IPS-NIHi7 (cell line): Measurements from ENCODE around the gene CCDC158.

Experiments used
- DNase-seq: peaks from one replicate; pipeline ENCODE4 v3.0.0; 2012; ENCODE audit warnings: mixed read lengths; ENCODE audit errors: extremely low spot score

CCDC158 gene

DNA sequence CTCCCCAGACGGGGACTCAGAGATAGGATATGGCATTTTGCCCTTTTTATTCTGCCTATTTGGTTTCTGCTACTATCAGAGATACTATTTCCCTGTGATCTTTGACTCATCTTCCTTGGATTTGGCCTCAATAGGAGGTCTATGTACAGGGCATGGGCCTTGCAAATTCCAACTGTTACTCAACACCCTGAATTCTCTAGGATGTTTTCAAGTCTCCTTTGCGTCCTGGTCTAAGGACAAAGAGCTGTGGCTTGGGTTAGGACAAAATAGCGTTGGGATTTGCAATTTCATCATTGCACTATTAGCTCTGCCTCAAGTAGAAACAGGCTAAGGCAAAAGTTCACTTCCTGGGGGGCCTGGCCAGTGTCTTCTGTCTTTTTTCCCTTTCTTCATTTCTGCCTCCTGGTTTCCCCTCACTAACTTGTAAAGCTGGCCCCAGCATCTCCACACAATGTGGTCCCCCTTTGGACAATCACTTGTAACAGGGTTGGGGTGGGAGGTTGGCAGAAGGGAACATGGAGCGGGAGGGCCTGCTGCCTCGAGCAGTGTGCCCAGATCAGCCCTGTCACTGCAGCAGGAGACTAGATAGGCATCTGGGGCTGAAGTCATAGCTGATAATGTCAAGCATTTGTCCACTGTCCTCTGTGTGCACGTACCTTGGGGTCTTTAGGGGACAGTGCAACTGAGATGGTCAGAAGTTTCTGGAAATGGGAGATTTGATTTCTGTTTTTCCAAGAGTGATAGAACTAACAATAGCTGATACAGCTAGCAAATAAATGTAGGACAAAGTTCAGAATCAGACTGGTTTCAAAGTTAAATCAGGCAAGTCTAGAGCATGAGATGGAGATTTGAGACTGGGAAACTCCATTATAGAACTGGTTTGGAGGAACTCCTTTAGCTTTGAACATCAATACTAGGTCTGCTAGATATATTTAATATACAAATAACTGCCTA lies 140.2 kb downstream of the CCDC158 start:
- no peak for DNase-seq

DNA sequence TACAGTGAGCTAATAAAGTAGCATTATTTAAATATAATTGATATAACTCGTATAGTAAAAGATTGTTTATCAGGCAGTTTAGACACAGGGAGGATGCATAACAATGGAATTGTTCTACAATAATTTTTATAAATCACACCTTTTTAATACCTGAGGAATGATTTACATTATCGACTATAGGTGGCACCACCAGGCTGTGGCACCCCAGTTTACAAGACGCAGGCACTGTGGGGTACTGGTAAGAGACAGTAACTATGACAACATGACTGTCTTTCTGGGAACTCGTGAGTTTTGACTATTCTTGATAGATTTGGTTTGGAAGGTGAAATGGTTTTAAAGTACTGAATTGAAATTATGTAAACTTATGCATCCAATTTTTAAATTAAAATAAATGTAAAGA lies 141.5 kb downstream of the CCDC158 start:
- no peak for DNase-seq

DNA sequence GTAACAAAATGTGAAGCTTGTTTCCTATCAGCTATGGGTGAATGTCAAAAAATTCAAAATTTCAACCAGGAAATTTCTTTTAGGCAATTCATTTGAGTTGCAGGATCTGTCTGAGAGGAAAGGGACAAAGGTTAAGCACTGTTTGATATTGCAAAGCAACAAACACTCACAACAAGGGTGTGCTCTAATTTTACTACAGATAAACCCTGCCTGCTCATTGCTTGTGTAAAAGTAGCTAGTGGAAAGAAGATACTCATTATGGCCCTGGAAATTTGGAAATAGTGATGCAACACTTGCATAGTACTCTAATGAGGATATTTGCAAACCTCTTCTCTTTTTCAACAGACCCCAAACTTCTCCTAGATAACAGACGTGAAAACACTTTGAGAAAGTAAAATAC lies 142.4 kb downstream of the CCDC158 start:
- no peak for DNase-seq

DNA sequence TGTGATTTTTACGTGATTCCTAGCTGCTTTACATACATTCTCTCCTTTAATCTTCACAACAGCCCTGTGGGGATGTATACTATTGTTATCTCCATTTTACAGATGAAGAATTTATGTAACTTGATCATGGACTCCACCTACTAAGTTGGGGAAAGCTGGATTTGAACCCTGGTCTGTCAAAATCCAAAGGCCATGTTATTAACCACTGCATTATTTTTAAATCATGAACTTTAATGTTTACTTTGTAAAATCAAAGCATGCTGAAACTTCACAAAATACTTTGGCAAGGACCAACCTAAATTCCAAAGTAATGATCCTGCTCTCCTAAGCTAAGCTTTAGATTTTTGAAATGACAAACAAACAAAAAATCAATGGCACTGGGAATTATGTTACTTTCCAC lies 143.3 kb downstream of the CCDC158 start:
- DNase-seq, result no peak

DNA sequence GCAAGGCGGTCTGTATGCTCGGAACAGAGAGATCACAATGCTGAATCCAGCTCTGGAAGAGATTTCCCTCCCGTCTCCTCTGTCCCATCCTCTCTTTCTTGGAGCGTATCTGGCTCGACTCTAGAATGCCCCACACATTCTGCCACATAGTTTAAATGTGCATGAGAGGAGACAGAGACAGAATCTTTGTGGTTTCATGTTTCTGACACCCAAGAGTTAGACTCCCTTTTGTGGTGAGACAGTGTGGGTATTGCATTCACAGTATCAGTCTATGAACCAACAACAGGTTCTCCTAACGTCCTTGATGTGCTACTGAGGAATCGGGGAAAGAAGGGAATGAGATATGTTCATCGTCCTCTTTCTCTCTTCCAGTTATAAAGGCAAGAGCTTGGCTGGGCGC lies 144.1 kb downstream of the CCDC158 start:
- DNase-seq, result no peak

DNA sequence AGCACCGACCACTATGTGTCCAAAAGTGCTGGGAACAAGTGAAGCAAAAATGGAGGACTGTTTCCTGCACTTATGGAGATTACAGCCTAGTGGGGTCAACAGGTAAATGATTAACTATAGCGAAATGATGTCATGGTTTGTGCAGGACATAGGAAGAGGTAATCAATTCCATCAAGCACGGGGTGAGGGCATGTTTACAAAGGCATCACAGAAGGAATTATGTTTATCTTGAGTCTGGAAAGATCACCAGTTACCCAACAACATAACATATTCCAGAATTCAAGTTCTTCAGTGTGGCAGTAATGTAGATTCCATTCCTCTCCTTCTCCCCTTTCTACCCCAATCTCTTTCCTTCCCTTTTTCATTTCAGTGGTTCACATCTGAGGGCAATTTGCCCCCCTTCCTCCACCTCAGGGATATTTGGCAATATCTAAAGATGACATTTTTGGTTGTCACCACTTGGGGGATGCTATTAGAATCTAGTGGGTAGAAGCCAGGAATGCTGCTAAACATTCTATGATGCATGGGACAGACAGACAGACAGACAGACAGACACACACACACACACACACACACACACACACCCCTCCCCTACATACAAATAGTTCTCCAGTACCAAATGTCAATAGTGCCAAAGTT lies 145.3 kb downstream of the CCDC158 start:
- no peak for DNase-seq

DNA sequence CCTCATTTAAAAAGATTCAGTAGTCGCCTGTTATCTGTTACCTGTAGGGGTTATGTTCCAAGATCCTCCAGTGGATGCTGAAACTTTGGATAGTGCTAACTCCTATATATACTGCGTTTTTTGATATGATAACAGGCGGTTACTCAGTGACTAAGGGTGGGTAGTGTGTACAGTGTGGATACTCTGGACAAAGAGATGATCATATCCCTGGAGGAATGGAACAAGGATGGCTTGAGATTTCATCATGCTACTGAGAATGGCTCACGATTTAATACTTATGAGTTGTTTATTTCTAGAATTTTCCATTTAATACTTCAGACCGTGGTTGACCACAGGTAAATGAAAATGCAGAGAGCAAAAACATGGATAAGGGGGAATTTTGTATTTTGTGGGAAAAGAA lies 147.9 kb downstream of the CCDC158 start:
- DNase-seq, result no peak

DNA sequence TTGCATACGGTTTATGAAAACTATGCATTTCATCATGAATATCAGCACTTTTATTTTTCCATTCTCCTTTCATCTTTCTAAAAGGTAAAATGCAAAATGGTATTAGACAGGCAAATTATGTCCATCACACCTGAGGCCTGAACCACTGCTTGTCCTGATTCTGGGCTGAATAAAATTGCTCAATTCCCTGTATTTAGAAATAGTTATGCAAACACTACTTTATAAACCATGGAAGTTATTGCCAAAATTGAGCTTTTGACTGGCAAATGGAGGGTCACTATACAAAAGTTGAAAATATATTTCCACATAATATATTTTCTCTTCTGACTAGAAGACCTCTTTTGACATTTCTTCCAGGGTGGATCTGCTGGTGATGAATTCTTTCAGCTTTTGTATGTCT lies 148.4 kb downstream of the CCDC158 start:
- DNase-seq, result no peak

DNA sequence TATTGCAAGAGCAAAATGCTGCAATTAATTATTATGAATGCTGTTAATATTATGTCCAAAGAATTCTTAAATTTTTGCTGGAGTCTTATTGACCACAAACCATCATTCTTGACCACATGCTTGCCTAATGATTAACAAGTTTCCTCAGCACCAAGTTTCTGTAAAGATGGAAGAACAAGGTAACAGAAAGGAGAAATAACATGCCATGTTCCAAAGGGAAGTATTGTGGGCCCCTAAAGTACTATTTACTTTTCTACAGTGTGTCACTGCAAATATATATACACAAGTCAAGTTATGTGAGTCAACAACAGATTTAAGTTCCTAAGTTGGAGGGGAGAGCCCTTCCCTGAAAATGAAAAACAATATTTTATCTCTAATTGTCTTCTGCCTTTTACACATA lies 148.9 kb downstream of the CCDC158 start:
- DNase-seq, result no peak

DNA sequence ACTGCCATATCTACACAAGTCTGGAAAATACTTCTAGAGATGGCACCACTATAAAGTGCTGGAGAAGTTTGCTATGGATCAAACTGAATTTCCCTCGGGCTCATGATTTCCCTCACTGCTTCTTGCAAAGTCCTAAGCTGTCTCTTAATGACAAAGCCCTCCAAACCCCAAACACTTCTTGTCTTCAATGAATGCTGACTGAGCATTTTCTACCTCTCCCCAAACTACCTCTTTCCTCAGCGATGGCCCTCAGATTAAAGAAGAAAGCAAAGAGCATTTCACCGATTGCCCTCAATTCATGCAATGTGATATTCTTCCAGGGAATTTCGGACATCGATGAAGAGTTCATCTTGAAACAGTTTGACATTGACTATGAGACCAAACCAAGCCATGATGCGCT lies 149.7 kb downstream of the CCDC158 start:
- DNase-seq, result no peak

DNA sequence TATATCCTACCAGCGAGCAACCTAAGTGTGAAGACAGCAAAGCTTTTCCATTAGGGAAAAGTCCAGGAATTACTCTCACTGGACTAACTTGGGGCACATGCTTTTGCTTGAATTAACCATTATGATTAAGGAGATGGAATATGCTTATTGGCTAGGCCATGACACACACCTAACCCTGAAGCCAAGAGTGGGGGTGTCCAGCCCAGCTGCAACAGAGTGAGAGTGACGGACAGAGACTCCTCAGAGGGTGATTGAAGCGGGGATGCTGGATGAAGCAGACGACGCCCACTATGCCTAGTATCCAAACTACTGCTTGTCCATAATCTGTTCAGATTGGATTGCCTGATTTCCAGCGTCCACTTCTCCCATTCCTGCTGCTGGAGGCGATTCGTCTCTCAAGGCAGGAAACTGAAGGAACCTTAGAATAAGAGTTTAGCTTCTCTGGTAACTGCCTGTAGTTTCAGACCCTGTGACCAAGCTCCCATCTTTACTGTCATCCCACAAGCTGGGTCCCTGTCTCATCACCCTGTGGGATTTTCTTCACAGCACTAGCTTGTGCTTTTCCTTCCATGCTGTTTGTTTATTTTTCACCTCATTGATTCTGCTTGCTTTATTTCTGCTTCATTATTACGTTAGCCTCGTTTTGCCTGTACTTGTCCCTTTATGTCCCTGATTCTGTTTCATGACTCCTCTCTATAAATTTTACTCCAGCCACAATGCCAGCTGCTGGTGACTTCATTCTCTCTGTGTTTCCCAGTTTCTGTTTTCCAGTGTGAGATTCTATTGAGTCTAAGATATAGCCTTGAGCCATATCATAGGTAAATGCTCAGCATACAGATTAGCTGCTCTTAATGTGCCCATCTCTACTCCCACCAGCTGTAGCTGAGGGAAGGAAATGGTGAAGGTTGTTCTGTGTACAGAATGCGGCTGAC lies 150.4 kb downstream of the CCDC158 start:
- no peak for DNase-seq

DNA sequence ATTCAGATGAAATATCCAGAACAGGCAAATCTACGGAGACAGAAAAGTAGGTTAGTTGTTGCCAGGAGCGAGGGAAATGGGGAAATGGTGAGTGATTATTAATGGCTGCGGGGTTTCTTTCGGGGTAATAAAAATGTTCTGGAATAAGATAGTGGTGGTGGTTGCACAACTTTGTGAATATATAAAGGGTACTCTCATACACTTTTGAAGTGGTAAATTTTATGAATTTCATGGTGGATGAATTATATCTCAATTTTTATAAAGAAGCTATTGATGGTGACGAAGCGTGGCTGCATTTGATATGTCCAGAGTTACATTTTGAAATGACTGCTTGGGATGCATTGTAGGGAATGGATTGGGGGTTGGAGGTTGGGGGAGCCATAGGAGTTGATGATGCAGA lies 153.1 kb downstream of the CCDC158 start:
- DNase-seq, result no peak

DNA sequence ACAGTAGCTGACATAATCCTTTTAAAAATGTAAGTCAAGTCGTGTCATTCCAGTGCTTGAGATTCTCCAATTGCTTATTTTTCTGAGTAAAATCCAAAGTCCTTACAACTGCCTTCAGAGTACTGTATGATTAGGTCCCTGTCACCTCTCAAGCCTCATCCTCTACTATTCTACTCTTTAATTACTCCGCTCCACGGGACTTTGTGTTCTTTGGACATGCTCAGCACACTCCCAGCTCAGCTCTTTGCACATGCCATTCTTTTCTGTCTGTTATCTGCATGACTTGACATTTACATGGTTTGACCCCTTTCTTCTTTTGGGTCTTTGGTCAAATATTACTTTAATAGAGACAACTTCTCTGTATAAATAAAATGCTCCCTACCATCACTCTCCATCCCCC lies 154.3 kb downstream of the CCDC158 start:
- DNase-seq, result no peak

DNA sequence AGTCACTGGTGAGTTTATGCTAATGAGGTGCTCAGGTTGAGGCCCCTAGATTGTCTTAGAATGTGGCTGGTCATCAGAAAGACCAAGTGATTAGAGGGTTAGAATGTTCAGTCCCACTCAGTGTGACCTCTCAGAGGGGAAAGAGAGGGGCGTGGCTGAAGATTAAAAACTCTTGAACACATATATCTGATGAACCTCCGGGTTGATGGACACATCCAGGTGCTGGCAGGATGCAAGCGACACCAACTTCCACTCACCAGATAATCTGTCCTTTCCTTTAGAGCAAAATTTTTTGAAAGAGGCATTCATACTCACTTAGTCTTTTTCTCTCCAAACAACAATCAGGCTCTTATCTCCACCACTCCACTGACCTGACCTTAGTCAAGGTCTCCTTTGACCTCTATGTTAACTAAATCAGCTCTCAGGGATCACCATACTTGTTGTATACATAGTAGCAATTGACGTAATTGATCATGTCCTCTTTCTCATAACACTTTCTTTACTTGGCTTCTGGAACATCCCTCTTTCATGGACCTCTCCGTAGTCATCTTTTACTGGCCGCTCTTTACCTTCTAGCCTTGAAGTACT lies 155.2 kb downstream of the CCDC158 start:
- no peak for DNase-seq
